PC-9 (cell line): Measurements from ENCODE around the gene SPG21.

Source experiments
- EZH2 ChIP-seq: fragments of 200-600 bp; sonication (generic); IDR thresholded peaks from 2 replicates; pipeline ENCODE4 v1.8.0; 2017; ENCODE audit warnings: antibody characterized with exemption, low read depth
- TF ChIP-seq, protein P1 (sequence below): fragments of 200-600 bp; sonication (generic); conservative IDR thresholded peaks from 2 replicates; pipeline ENCODE4 v1.6.1; 2017; ENCODE audit warnings: mixed run types, antibody characterized with exemption, mild to moderate bottlenecking, moderate library complexity

GRCh38 chr15:64975390-64975789, 14.3 kb downstream of the SPG21 start:
- TF ChIP-seq, protein P1, sequence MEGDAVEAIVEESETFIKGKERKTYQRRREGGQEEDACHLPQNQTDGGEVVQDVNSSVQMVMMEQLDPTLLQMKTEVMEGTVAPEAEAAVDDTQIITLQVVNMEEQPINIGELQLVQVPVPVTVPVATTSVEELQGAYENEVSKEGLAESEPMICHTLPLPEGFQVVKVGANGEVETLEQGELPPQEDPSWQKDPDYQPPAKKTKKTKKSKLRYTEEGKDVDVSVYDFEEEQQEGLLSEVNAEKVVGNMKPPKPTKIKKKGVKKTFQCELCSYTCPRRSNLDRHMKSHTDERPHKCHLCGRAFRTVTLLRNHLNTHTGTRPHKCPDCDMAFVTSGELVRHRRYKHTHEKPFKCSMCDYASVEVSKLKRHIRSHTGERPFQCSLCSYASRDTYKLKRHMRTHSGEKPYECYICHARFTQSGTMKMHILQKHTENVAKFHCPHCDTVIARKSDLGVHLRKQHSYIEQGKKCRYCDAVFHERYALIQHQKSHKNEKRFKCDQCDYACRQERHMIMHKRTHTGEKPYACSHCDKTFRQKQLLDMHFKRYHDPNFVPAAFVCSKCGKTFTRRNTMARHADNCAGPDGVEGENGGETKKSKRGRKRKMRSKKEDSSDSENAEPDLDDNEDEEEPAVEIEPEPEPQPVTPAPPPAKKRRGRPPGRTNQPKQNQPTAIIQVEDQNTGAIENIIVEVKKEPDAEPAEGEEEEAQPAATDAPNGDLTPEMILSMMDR = no peak
- no peak for TF ChIP-seq EZH2
